ENCODE results near the gene RAPGEF4.
"Not testable (repeated sequence)": the region's sequence is repeated elsewhere in the genome, so short reads cannot be mapped to it uniquely, and the experiment has no call there.

Gene RAPGEF4

GRCh38 chr2:173091910-173092309 lies 356.3 kb downstream of the RAPGEF4 start:
- no peak overlapping the region for H3K18ac ChIP-seq (ENCODE audit: low read length)
- peaks cover 0 to 2% of the 10 kb centered on the region in 2 experiments for H3K4me1 ChIP-seq (ENCODE audit: control insufficient read depth in 1 of 2, insufficient read depth in 2 of 2, low read length in 2 of 2)
- no peak overlapping the region for H4K8ac ChIP-seq (ENCODE audit: low read depth, low read length)
- peaks cover 0 to 3% of the 10 kb centered on the region in 2 experiments for H3K36me3 ChIP-seq (ENCODE audit: control insufficient read depth in 1 of 2, insufficient read depth in 2 of 2, low read length in 2 of 2)
- H3K9ac ChIP-seq (ENCODE audit: low read length): no peak overlapping the region
- H3K27me3 ChIP-seq (ENCODE audit: insufficient read depth, low read length): no peaks in the 10 kb centered on the region
- H4K91ac ChIP-seq (ENCODE audit: low read depth, low read length): no peak overlapping the region
- H2BK5ac ChIP-seq (ENCODE audit: low read depth, low read length, poor library complexity): no peak overlapping the region
- H3K9me3 ChIP-seq (ENCODE audit: insufficient read depth, low read depth, low read length): no peaks in the 10 kb centered on the region
- no peak overlapping the region for H3K4me3 ChIP-seq (ENCODE audit: low read depth, low read length)
- H2BK120ac ChIP-seq (ENCODE audit: insufficient read depth, low read length, poor library complexity): no peak overlapping the region
- no peak overlapping the region for H4K12ac ChIP-seq (ENCODE audit: low read depth, low read length)
- peaks cover 1% of the 10 kb centered on the region for H3K79me1 ChIP-seq (ENCODE audit: low read length)
- H3K79me2 ChIP-seq (ENCODE audit: control insufficient read depth, insufficient read depth, low read length, poor library complexity): no peaks in the 10 kb centered on the region
- H2BK12ac ChIP-seq (ENCODE audit: low read length): no peak overlapping the region
- H3K4me2 ChIP-seq (ENCODE audit: low read length): no peak overlapping the region
- no peak overlapping the region for H2AFZ ChIP-seq (ENCODE audit: insufficient read depth, low read length, poor library complexity)
- H3K4ac ChIP-seq (ENCODE audit: low read depth, low read length): no peak overlapping the region
- no peak overlapping the region for H3K27ac ChIP-seq (ENCODE audit: low read depth, low read length)
- DNase-seq: no peak
- no peak overlapping the region for H2AK5ac ChIP-seq (ENCODE audit: low read length)
- H3K14ac ChIP-seq (ENCODE audit: low read length): no peak overlapping the region
- no peak overlapping the region for H3K23ac ChIP-seq (ENCODE audit: low read length)
- WGBS (ENCODE audit: extremely low coverage, insufficient coverage, insufficient read length): no CpG with 5 or more reads among the region's 4 CpGs

DNA sequence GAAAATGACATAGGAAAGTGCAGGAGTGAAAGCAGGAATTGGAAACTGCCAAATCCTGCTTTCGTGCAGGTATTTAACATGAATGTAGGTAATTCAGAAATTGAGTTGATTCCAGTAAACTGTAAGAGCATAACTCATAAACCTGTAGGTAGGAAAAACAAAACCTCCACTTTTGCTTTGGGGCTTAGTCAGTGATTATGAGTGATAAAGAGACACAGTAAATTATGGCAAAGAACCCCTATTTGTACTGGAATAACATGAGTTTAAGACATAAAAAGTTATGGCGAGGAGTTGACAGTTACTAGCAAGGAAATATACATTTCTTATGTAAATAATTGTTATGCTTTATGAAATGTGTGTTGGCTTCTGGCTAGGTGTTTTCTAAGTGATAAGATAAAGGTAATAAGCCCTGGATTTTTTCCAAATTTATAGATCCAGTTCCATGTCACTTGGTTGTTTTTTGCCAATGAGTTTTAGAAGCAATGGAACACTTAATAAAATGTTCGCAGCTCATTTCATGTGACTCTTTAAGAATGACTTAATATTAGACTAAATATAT lies 357.3 kb downstream of the RAPGEF4 start:
- H3K18ac ChIP-seq (ENCODE audit: low read length): no peak overlapping the region
- no peak overlapping the region for H3K4ac ChIP-seq (ENCODE audit: low read depth, low read length)
- H3K27ac ChIP-seq (ENCODE audit: low read depth, low read length): no peak overlapping the region
- no peak overlapping the region for H3K14ac ChIP-seq (ENCODE audit: low read length)
- peaks cover 1% of the 10 kb centered on the region for H3K79me1 ChIP-seq (ENCODE audit: low read length)
- H2AFZ ChIP-seq (ENCODE audit: insufficient read depth, low read length, poor library complexity): no peak overlapping the region
- H3K4me1 ChIP-seq (ENCODE audit: control insufficient read depth in 1 of 2, insufficient read depth in 2 of 2, low read length in 2 of 2): peaks cover 0 to 2% of the 10 kb centered on the region in 2 experiments
- no peak for DNase-seq
- H3K27me3 ChIP-seq (ENCODE audit: insufficient read depth, low read length): no peaks in the 10 kb centered on the region
- H3K4me2 ChIP-seq (ENCODE audit: low read length): no peak overlapping the region
- no peak overlapping the region for H4K12ac ChIP-seq (ENCODE audit: low read depth, low read length)
- H2BK120ac ChIP-seq (ENCODE audit: insufficient read depth, low read length, poor library complexity): no peak overlapping the region
- H3K9me3 ChIP-seq (ENCODE audit: insufficient read depth, low read depth, low read length): no peaks in the 10 kb centered on the region
- no peak overlapping the region for H2AK5ac ChIP-seq (ENCODE audit: low read length)
- H3K4me3 ChIP-seq (ENCODE audit: low read depth, low read length): no peak overlapping the region
- no peak overlapping the region for H2BK5ac ChIP-seq (ENCODE audit: low read depth, low read length, poor library complexity)
- H3K79me2 ChIP-seq (ENCODE audit: control insufficient read depth, insufficient read depth, low read length, poor library complexity): no peaks in the 10 kb centered on the region
- no peak overlapping the region for H2BK12ac ChIP-seq (ENCODE audit: low read length)
- peaks cover 0 to 3% of the 10 kb centered on the region in 2 experiments for H3K36me3 ChIP-seq (ENCODE audit: control insufficient read depth in 1 of 2, insufficient read depth in 2 of 2, low read length in 2 of 2)
- H4K91ac ChIP-seq (ENCODE audit: low read depth, low read length): no peak overlapping the region
- no CpG with 5 or more reads among the region's 3 CpGs for WGBS (ENCODE audit: extremely low coverage, insufficient coverage, insufficient read length)
- H3K9ac ChIP-seq (ENCODE audit: low read length): no peak overlapping the region
- no peak overlapping the region for H4K8ac ChIP-seq (ENCODE audit: low read depth, low read length)
- H3K23ac ChIP-seq (ENCODE audit: low read length): no peak overlapping the region

GRCh38 chr2:173093617-173094016 lies 358.0 kb downstream of the RAPGEF4 start:
- not testable (repeated sequence) for H4K12ac ChIP-seq (ENCODE audit: low read depth, low read length); DNase-seq; H3K4me1 ChIP-seq (ENCODE audit: control insufficient read depth in 1 of 2, insufficient read depth in 2 of 2, low read length in 2 of 2)

GRCh38 chr2:173094731-173095130 lies 359.1 kb downstream of the RAPGEF4 start:
- Histone ChIP-seq H3K18ac (ENCODE audit: low read length) (no peak overlapping the region), H3K27me3 (ENCODE audit: insufficient read depth, low read length) (no peaks in the 10 kb centered on the region), H3K79me1 (ENCODE audit: low read length) (peaks cover 1% of the 10 kb centered on the region), H3K23ac (ENCODE audit: low read length) (no peak overlapping the region), H3K14ac (ENCODE audit: low read length) (no peak overlapping the region), H2BK120ac (ENCODE audit: insufficient read depth, low read length, poor library complexity) (no peak overlapping the region), H3K79me2 (ENCODE audit: control insufficient read depth, insufficient read depth, low read length, poor library complexity) (no peaks in the 10 kb centered on the region), H3K36me3 (ENCODE audit: control insufficient read depth in 1 of 2, insufficient read depth in 2 of 2, low read length in 2 of 2) (peaks cover 0 to 3% of the 10 kb centered on the region in 2 experiments), H3K4me2 (ENCODE audit: low read length) (no peak overlapping the region), H3K4me1 (ENCODE audit: control insufficient read depth in 1 of 2, insufficient read depth in 2 of 2, low read length in 2 of 2) (peaks cover 0 to 2% of the 10 kb centered on the region in 2 experiments), H3K9ac (ENCODE audit: low read length) (no peak overlapping the region), H2AK5ac (ENCODE audit: low read length) (no peak overlapping the region), H4K12ac (ENCODE audit: low read depth, low read length) (no peak overlapping the region), H3K9me3 (ENCODE audit: insufficient read depth, low read depth, low read length) (no peaks in the 10 kb centered on the region), H2BK12ac (ENCODE audit: low read length) (no peak overlapping the region), H3K27ac (ENCODE audit: low read depth, low read length) (no peak overlapping the region), H3K4me3 (ENCODE audit: low read depth, low read length) (no peak overlapping the region), H4K8ac (ENCODE audit: low read depth, low read length) (no peak overlapping the region), H3K4ac (ENCODE audit: low read depth, low read length) (no peak overlapping the region), H4K91ac (ENCODE audit: low read depth, low read length) (no peak overlapping the region), H2BK5ac (ENCODE audit: low read depth, low read length, poor library complexity) (no peak overlapping the region), H2AFZ (ENCODE audit: insufficient read depth, low read length, poor library complexity) (no peak overlapping the region)
- no CpG with 5 or more reads among the region's 1 CpG for WGBS (ENCODE audit: extremely low coverage, insufficient coverage, insufficient read length)
- no peak for DNase-seq

More at GRCh38 chr2:173093617-173094016, 358.0 kb downstream of the RAPGEF4 start:
- H4K8ac ChIP-seq (ENCODE audit: low read depth, low read length); H2BK12ac ChIP-seq (ENCODE audit: low read length); H3K14ac ChIP-seq (ENCODE audit: low read length); H2BK120ac ChIP-seq (ENCODE audit: insufficient read depth, low read length, poor library complexity); H3K9me3 ChIP-seq (ENCODE audit: insufficient read depth, low read depth, low read length); H4K91ac ChIP-seq (ENCODE audit: low read depth, low read length); H3K79me2 ChIP-seq (ENCODE audit: control insufficient read depth, insufficient read depth, low read length, poor library complexity); H3K4me2 ChIP-seq (ENCODE audit: low read length); H3K36me3 ChIP-seq (ENCODE audit: control insufficient read depth in 1 of 2, insufficient read depth in 2 of 2, low read length in 2 of 2); H2BK5ac ChIP-seq (ENCODE audit: low read depth, low read length, poor library complexity); H3K27me3 ChIP-seq (ENCODE audit: insufficient read depth, low read length); H3K79me1 ChIP-seq (ENCODE audit: low read length); H2AK5ac ChIP-seq (ENCODE audit: low read length); H3K18ac ChIP-seq (ENCODE audit: low read length); H3K27ac ChIP-seq (ENCODE audit: low read depth, low read length); H3K9ac ChIP-seq (ENCODE audit: low read length); H3K4ac ChIP-seq (ENCODE audit: low read depth, low read length); H3K4me3 ChIP-seq (ENCODE audit: low read depth, low read length); H3K23ac ChIP-seq (ENCODE audit: low read length); H2AFZ ChIP-seq (ENCODE audit: insufficient read depth, low read length, poor library complexity): not testable (repeated sequence)
- no CpG with 5 or more reads among the region's 2 CpGs for WGBS (ENCODE audit: extremely low coverage, insufficient coverage, insufficient read length)

Measured in trophoblast cell (in vitro differentiated cells and primary cell).